CD4-positive, alpha-beta T cell (primary cell): ENCODE measurements around the gene IL24. TPM values are rescaled to one million over a fixed set of nuclear protein-coding genes. Genes with fewer than 3 reads are reported as not detected.
A peak's percentile ranks its signal among the peaks of the same experiment; 100 is the strongest.

Source experiments
- ATAC-seq: fragments of 200-7000 bp; cut with Tn5 transposase; one replicate; pipeline ENCODE4 v1.10.0; 2022; ENCODE audit warnings: mild to moderate bottlenecking; ENCODE audit not compliant: poor library complexity
- CTCF ChIA-PET: fragments of 350-600 bp; sonication (Branson Sonifier 250); formaldehyde crosslinking; loops from one replicate; lab custom pipeline; 2021; ENCODE audit warnings: antibody characterized with exemption, inconsistent platforms; lab: Charles Lee
- POLR2A ChIA-PET: fragments of 350-600 bp; sonication (Branson Sonifier 250); formaldehyde crosslinking; loops from one replicate; lab custom pipeline; 2021; ENCODE audit warnings: antibody characterized with exemption, inconsistent platforms; lab: Charles Lee
- DNase-seq, 14 experiments: peaks; one replicate each; pipeline ENCODE4 v3.0.0-alpha.2; 2013 to 2020; ENCODE audit warnings: mixed read lengths in 2 of 14
- H3K27ac ChIP-seq, 2 donors: one replicate each; pipeline versions ENCODE4 v1.5.1 to v1.7.0; 2013; ENCODE audit warnings: low read length in 2 of 2, low read depth in 1 of 2, mild to moderate bottlenecking in 1 of 2
- H3K27me3 ChIP-seq, 2 experiments: 1 replicate in 1 of 2; 2 replicates in 1 of 2; pipeline versions ENCODE4 v1.6.1 to v1.7.0; 2013; ENCODE audit warnings: low read length in 2 of 2, control low read depth in 1 of 2, mild to moderate bottlenecking in 1 of 2, moderate library complexity in 1 of 2; ENCODE audit not compliant: insufficient read depth in 2 of 2, control insufficient read depth in 1 of 2
- H3K36me3 ChIP-seq: one replicate; pipeline ENCODE4 v1.6.1; 2013; ENCODE audit warnings: low read length, control low read depth; ENCODE audit not compliant: insufficient read depth
- H3K4me1 ChIP-seq: one replicate; pipeline ENCODE4 v1.6.1; 2013; ENCODE audit warnings: low read length, control low read depth; ENCODE audit not compliant: insufficient read depth
- H3K4me3 ChIP-seq: one replicate; pipeline ENCODE4 v1.5.1; 2013; ENCODE audit warnings: mild to moderate bottlenecking, low read length, moderate library complexity
- H3K9me3 ChIP-seq, 2 experiments: 1 replicate in 1 of 2; 2 replicates in 1 of 2; pipeline versions ENCODE4 v1.6.1 to v1.7.0; 2013; ENCODE audit warnings: low read length in 2 of 2, mild to moderate bottlenecking in 2 of 2, control low read depth in 1 of 2, moderate library complexity in 1 of 2; ENCODE audit not compliant: control insufficient read depth in 1 of 2, insufficient read depth in 1 of 2
- H3K27ac Mint-ChIP-seq: one replicate; pipeline ENCODE4 v1.8.0; 2020; ENCODE audit warnings: mixed read lengths
- H3K27me3 Mint-ChIP-seq: one replicate; pipeline ENCODE4 v1.8.0; 2021; ENCODE audit warnings: mixed read lengths
- H3K36me3 Mint-ChIP-seq: one replicate; pipeline ENCODE4 v1.8.0; 2021; ENCODE audit warnings: low read depth, mixed read lengths
- H3K4me1 Mint-ChIP-seq: one replicate; pipeline ENCODE4 v1.8.0; 2021; ENCODE audit warnings: low read depth, mixed read lengths
- H3K4me3 Mint-ChIP-seq: one replicate; pipeline ENCODE4 v1.8.0; 2020; ENCODE audit warnings: mild to moderate bottlenecking, mixed read lengths
- H3K9me3 Mint-ChIP-seq: one replicate; pipeline ENCODE4 v1.8.0; 2020; ENCODE audit warnings: mixed read lengths
- intact Hi-C, 2 experiments: fragments of 100-400 bp; cut with DNase I in 1 of 2; cut with micrococcal nuclease in 1 of 2; formaldehyde crosslinking; loops; one replicate each; pipeline versions ENCODE4 v1.15.1 to v1.9.0; 2023 to 2025; cut with DNase I, micrococcal nuclease
- total RNA-seq, 174 experiments: library from RNA in 2 of 174; stranded (reverse) in 2 of 174; gene quantifications; one replicate each; pipeline ENCODE4 v1.2.3 and lab custom pipeline; 2021 to 2026
- TF ChIP-seq, protein P1 (sequence below): fragments of 200-600 bp; IDR thresholded peaks from one replicate; pipeline ENCODE4 v1.8.0; 2022; ENCODE audit warnings: antibody characterized with exemption, mild to moderate bottlenecking

IL24 gene
- total RNA-seq, 2 experiments from 2014 or later = not detected

DNA sequence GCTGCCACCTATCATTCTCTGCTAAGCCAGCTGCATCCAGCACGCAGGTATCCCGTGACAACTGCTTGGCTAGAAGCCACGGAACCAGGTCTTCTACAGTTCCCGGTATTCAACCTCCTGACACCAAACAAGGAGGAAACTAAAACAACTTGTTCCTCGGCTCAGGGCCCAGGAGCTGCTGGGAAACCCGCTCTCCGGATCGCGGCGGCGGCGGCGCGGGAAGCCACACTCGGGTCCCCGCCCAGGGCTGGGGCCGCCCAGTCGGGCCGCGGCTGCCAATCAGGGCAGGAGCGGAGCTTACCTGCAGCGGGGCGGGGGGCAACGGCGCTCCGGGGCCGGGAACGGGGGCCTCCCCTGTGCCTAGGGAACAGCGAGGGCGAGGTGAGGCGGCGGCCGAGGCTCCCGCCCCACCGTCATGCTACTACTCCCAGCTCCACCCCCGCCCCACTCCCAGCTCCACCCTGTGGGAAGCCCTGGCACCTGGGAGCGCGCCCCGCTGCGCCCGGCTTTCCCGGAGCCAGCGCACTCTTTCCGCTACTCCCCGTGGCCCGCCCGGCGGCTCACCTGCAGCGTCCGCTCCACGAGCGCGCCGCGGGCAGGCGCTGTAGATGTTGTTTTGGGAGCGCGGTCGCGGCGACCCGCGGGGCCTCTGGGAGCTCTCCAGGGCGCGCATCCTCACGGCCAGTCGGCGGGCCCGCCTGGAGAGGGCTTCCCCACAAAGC, 12.1 kb downstream of the IL24 start:
- H3K4me1 Mint-ChIP-seq = peaks cover 92% of the 10 kb centered on the region
- peak overlapping the region; percentile 81 for H3K4me3 Mint-ChIP-seq
- H3K27ac Mint-ChIP-seq = peak overlapping the region; percentile 90
- ChIA-PET POLR2A (interaction anchor here (0.5 to 13.4 kb wide), 26 partner anchors 8 to 182 kb away, joined by 3 to 384 read pairs (median 6); partner anchors contain the start of genes FCAMR, FCMR and IL24), CTCF (interaction anchor here (1.0 to 1.8 kb wide), 10 partner anchors 9 to 184 kb away, joined by 3 to 14 read pairs (median 5); partner anchors contain the start of genes FCMR and IL20)
- intact Hi-C loops = no loop called here
- peaks cover 91% of the 10 kb centered on the region for H3K36me3 Mint-ChIP-seq
- H3K27ac ChIP-seq = peak overlapping the region; percentile 25 to 39
- peak overlapping the region; percentile 43 for H3K4me3 ChIP-seq
- DNase-seq (peak in 13 of 14 experiments; percentile 38 to 74 (median 60)), ATAC-seq (peak; percentile 72)
- no peaks in the 10 kb centered on the region for H3K27me3 Mint-ChIP-seq
- H3K4me1 ChIP-seq = peaks cover 95% of the 10 kb centered on the region
- peaks cover 87% of the 10 kb centered on the region for H3K36me3 ChIP-seq
- H3K9me3 Mint-ChIP-seq = no peaks in the 10 kb centered on the region
- H3K27me3 ChIP-seq = no peaks in the 10 kb centered on the region
- no peaks in the 10 kb centered on the region for H3K9me3 ChIP-seq
- TF ChIP-seq, protein P1, sequence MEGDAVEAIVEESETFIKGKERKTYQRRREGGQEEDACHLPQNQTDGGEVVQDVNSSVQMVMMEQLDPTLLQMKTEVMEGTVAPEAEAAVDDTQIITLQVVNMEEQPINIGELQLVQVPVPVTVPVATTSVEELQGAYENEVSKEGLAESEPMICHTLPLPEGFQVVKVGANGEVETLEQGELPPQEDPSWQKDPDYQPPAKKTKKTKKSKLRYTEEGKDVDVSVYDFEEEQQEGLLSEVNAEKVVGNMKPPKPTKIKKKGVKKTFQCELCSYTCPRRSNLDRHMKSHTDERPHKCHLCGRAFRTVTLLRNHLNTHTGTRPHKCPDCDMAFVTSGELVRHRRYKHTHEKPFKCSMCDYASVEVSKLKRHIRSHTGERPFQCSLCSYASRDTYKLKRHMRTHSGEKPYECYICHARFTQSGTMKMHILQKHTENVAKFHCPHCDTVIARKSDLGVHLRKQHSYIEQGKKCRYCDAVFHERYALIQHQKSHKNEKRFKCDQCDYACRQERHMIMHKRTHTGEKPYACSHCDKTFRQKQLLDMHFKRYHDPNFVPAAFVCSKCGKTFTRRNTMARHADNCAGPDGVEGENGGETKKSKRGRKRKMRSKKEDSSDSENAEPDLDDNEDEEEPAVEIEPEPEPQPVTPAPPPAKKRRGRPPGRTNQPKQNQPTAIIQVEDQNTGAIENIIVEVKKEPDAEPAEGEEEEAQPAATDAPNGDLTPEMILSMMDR = no peak

DNA sequence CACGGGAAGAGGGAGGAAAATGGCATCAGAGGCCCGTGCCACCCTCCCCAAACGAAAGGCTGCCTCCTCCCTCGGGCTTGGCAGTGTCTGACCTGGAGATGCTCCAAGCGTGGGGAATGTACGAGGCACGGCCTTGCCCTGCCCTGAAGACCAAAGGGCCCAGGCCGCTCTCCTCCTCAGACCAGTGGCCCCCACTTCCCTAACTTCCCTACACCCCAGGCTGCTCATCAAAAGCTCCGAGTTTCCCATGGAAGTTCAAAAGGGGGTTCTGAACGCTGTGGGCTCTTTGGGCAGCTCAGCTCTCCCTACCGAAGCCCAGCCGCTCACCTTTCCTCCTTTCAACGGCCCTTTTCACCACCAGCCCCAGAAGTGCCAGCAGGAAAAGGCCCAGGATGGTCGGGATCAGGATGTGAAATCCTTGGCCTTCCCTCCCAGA, 12.7 kb downstream of the IL24 start:
- H3K27ac Mint-ChIP-seq = no peak overlapping the region
- no peaks in the 10 kb centered on the region for H3K27me3 Mint-ChIP-seq
- intact Hi-C loops = loop anchor here in 1 of 2 experiments (2.0 to 10.0 kb wide), 4 partner anchors 53 to 435 kb away; partner anchors contain the start of genes DYRK3 and IKBKE
- H3K4me1 Mint-ChIP-seq = peaks cover 92% of the 10 kb centered on the region
- peak overlapping the region; percentile 80 for H3K4me3 Mint-ChIP-seq
- Histone ChIP-seq H3K9me3 (no peaks in the 10 kb centered on the region), H3K4me3 (peak overlapping the region; percentile 43), H3K27ac (peak overlapping the region in 1 of 2 donors; percentile 39), H3K36me3 (peaks cover 87% of the 10 kb centered on the region), H3K27me3 (no peaks in the 10 kb centered on the region), H3K4me1 (peaks cover 95% of the 10 kb centered on the region)
- H3K9me3 Mint-ChIP-seq = no peaks in the 10 kb centered on the region
- POLR2A ChIA-PET = interaction anchor here (0.9 to 13.4 kb wide), 20 partner anchors 7 to 182 kb away, joined by 3 to 384 read pairs (median 8); partner anchors contain the start of genes FCMR and IL24
- DNase-seq (no peak), ATAC-seq (no peak)
- TF ChIP-seq, protein P1 = no peak
- H3K36me3 Mint-ChIP-seq = peaks cover 91% of the 10 kb centered on the region
- CTCF ChIA-PET = interaction anchor here (1.0 to 1.8 kb wide), 6 partner anchors 10 to 185 kb away, joined by 3 to 11 read pairs (median 4); partner anchors contain the start of gene IL20

DNA sequence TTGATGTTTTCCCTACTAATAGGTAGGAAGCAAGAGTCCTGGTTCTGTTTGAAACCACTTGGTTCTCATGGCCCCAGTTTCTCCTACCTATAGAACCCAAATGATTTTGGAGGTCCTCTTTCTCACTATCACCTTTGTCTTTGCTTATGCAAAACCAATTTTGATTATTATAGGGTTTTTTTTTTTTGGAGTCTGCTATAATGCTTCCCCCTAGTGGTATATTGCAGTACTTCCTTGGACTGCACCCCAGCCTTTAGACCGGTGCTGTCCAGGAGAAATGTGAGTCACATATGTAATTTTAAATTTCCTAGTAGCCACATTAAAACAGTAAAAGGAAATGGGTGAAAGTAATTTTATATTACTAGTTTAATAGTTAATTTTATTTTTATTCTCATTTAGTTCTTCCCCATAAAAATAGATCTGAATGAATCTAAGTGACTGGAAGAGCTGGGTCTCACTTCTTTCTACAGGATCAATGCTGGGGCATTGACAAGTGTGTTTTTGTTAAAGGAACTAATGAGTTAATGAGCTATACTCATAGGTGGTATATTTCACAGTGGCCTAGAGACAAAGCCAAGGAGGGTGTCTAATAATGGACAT, 13.9 kb downstream of the IL24 start:
- POLR2A ChIA-PET = interaction anchor here (0.6 to 12.9 kb wide), 8 partner anchors 7 to 185 kb away, joined by 3 to 384 read pairs (median 14); partner anchors contain the start of genes FCMR and IL24
- Histone ChIP-seq H3K27ac (no peak overlapping the region), H3K4me3 (no peak overlapping the region), H3K27me3 (no peaks in the 10 kb centered on the region), H3K36me3 (peaks cover 93% of the 10 kb centered on the region), H3K9me3 (no peaks in the 10 kb centered on the region), H3K4me1 (peaks cover 97% of the 10 kb centered on the region)
- CTCF ChIA-PET = interaction anchor here (0.6 to 3.2 kb wide), 13 partner anchors 10 to 440 kb away, joined by 3 to 32 read pairs (median 5); partner anchors contain the start of gene FCMR
- no peaks in the 10 kb centered on the region for H3K27me3 Mint-ChIP-seq
- peaks cover 91% of the 10 kb centered on the region for H3K36me3 Mint-ChIP-seq
- H3K9me3 Mint-ChIP-seq = no peaks in the 10 kb centered on the region
- TF ChIP-seq, protein P1 = peak; percentile 95
- DNase-seq (peak in 4 of 14 experiments; percentile 58 to 79 (median 71)), ATAC-seq (peak; percentile 42)
- intact Hi-C loops = loop anchor here in 1 of 2 experiments (1.0 to 10.0 kb wide), 5 partner anchors 12 to 436 kb away; partner anchors contain the start of genes DYRK3 and IKBKE
- no peak overlapping the region for H3K27ac Mint-ChIP-seq
- peaks cover 92% of the 10 kb centered on the region for H3K4me1 Mint-ChIP-seq
- peak overlapping the region; percentile 80 for H3K4me3 Mint-ChIP-seq
